ENCODE measurements around the gene DOCK8. TPM values are rescaled to one million over a fixed set of nuclear protein-coding genes. Genes with fewer than 3 reads are reported as not detected.

The DOCK8 gene
- total and polyA plus RNA-seq, 3 donors from 2014 or later, result 46.7 to 63.9 (median 51.4) TPM

GRCh38 chr9:505741-506059 lies 291.0 kb downstream of the DOCK8 start:
- H3K4me3 ChIP-seq, result peak overlapping the region; percentile 72 to 76
- no peaks in the 10 kb centered on the region for H3K36me3 ChIP-seq (ENCODE audit: low read depth, missing control alignments)
- no peaks in the 10 kb centered on the region for H3K9me3 ChIP-seq
- intact Hi-C loops (cut with DNase I; ENCODE audit: low total_unique reads), result no loop called here
- H3K4me1 ChIP-seq, result peaks cover 16% of the 10 kb centered on the region
- no peaks in the 10 kb centered on the region for H3K27me3 ChIP-seq
- no peak for DNase-seq
- TF ChIP-seq CTCF (IDR thresholded peaks at IDR 0.05), result no peak
- WGBS, 2 donors, result 14 to 22% methylated on average over 5 of the region's 5 CpGs
- H3K27ac ChIP-seq, result peak overlapping the region; percentile 63 to 88

GRCh38 chr9:506281-506680 lies 291.6 kb downstream of the DOCK8 start:
- Histone ChIP-seq H3K4me1 (peaks cover 16% of the 10 kb centered on the region), H3K4me3 (no peak overlapping the region)

GRCh38 chr9:511861-512260 lies 297.2 kb downstream of the DOCK8 start:
- TF ChIP-seq CTCF (IDR thresholded peaks at IDR 0.05) (no peak), POLR2A (IDR thresholded peaks at IDR 0.05) (no peak)
- 31 to 93% methylated on average over 1 of the region's 1 CpG for WGBS, 2 donors
- Histone ChIP-seq H3K27ac (no peak overlapping the region), H3K4me3 (no peak overlapping the region), H3K36me3 (ENCODE audit: low read depth, missing control alignments) (no peaks in the 10 kb centered on the region), H3K4me1 (no peaks in the 10 kb centered on the region), H3K27me3 (no peaks in the 10 kb centered on the region), H3K9me3 (no peaks in the 10 kb centered on the region)
- intact Hi-C loops (cut with DNase I; ENCODE audit: low total_unique reads), result no loop called here
- DNase-seq, result no peak

More at GRCh38 chr9:506281-506680, 291.6 kb downstream of the DOCK8 start:
- Histone ChIP-seq H3K27ac (no peak overlapping the region), H3K27me3 (no peaks in the 10 kb centered on the region), H3K9me3 (no peaks in the 10 kb centered on the region), H3K36me3 (ENCODE audit: low read depth, missing control alignments) (no peaks in the 10 kb centered on the region)
- 62 to 68% methylated on average over 7 of the region's 7 CpGs for WGBS, 2 donors
- no peak for DNase-seq
- intact Hi-C loops (cut with DNase I; ENCODE audit: low total_unique reads), result no loop called here
- TF ChIP-seq POLR2A (IDR thresholded peaks at IDR 0.05) (no peak), CTCF (IDR thresholded peaks at IDR 0.05) (no peak)

- TF ChIP-seq POLR2A (IDR thresholded peaks at IDR 0.05) (no peak), CTCF (IDR thresholded peaks at IDR 0.05) (no peak)
- H3K9me3 ChIP-seq, result no peaks in the 10 kb centered on the region
- DNase-seq, result no peak
- no peaks in the 10 kb centered on the region for H3K27me3 ChIP-seq
- no peak overlapping the region for H3K27ac ChIP-seq
- H3K4me3 ChIP-seq, result no peak overlapping the region
- WGBS, 2 donors, result 76 to 86% methylated on average over 3 of the region's 3 CpGs
- no peaks in the 10 kb centered on the region for H3K4me1 ChIP-seq
- intact Hi-C loops (cut with DNase I; ENCODE audit: low total_unique reads), result no loop called here
- H3K36me3 ChIP-seq (ENCODE audit: low read depth, missing control alignments), result no peaks in the 10 kb centered on the region
Observed at GRCh38 chr9:512555-513272, 298.0 kb downstream of the DOCK8 start.

Other genes with a start within 250 kb of the DOCK8 start
- 10 to 100 TPM in 1 of 2 donors, 1 to 10 TPM in 1; 8.1 to 19.1 TPM for gene WASHC1, start 185.4 kb upstream of the DOCK8 start, total RNA-seq
- gene WASHC1, start 185.4 kb upstream of the DOCK8 start, polyA plus RNA-seq (ENCODE audit: insufficient read depth, low read depth, low replicate concordance), result 37.2 TPM
- 1 to 10 TPM in 1 of 2 donors, under 1 TPM in 1; 0.50 to 1.2 TPM for gene FOXD4, start 96.4 kb upstream of the DOCK8 start, total RNA-seq
- gene FOXD4, start 96.4 kb upstream of the DOCK8 start, polyA plus RNA-seq (ENCODE audit: insufficient read depth, low read depth, low replicate concordance), result 0.42 TPM
- 10 to 100 TPM; 57.0 to 88.7 TPM for gene ZNG1A, start 35.8 kb upstream of the DOCK8 start, total RNA-seq
- 57.9 TPM for gene ZNG1A, start 35.8 kb upstream of the DOCK8 start, polyA plus RNA-seq (ENCODE audit: insufficient read depth, low read depth, low replicate concordance)